Lung microvascular endothelial cell (primary cell): ENCODE data around the gene UHMK1. TPM values are rescaled to one million over a fixed set of nuclear protein-coding genes. Genes with fewer than 3 reads are reported as not detected.

ENCODE experiments used
- DNase-seq, 2 donors: peaks; one replicate each; pipeline versions ENCODE4 v3.0.0 to v3.0.0-alpha.2; 2010; ENCODE audit warnings: low read depth in 2 of 2
- total RNA-seq: library from RNA; depleted of rRNA; stranded (reverse); fragments of >200 nt; gene quantifications from 2 replicates; pipeline ENCODE4 v1.2.1, GENCODE V29; 2014

The UHMK1 gene
- total RNA-seq, 1 donor from 2014 or later: 49.8 TPM

- DNase-seq: peak in 1 of 2 donors; percentile 69
Measured at GRCh38 chr1:162530307-162530987, 32.8 kb downstream of the UHMK1 start.

- no peak for DNase-seq
Measured at GRCh38 chr1:162530988-162531319, 33.3 kb downstream of the UHMK1 start.

GRCh38 chr1:162535501-162535900, 37.9 kb downstream of the UHMK1 start:
- no peak for DNase-seq

- no peak for DNase-seq
Measured at GRCh38 chr1:162536511-162536910, 38.9 kb downstream of the UHMK1 start.

- DNase-seq: peak in 1 of 2 donors; percentile 5
Measured at GRCh38 chr1:162537216-162537615, 39.6 kb downstream of the UHMK1 start.

GRCh38 chr1:162538815-162539431, 41.3 kb downstream of the UHMK1 start:
- DNase-seq: peak; percentile 9 to 89

- peak in 1 of 2 donors; percentile 96 for DNase-seq
Measured at GRCh38 chr1:162541619-162542141, 44.1 kb downstream of the UHMK1 start.

GRCh38 chr1:162543228-162543627, 45.6 kb downstream of the UHMK1 start:
- DNase-seq: no peak

- no peak for DNase-seq
Measured at GRCh38 chr1:162548170-162548569, 50.6 kb downstream of the UHMK1 start.

- no peak for DNase-seq
Measured at GRCh38 chr1:162549001-162549400, 51.4 kb downstream of the UHMK1 start.

GRCh38 chr1:162550925-162551324, 53.3 kb downstream of the UHMK1 start:
- no peak for DNase-seq

GRCh38 chr1:162551969-162552683, 54.5 kb downstream of the UHMK1 start:
- no peak for DNase-seq

- no peak for DNase-seq
Measured at GRCh38 chr1:162552684-162553252, 55.1 kb downstream of the UHMK1 start.

- DNase-seq: no peak
Measured at GRCh38 chr1:162554258-162554657, 56.6 kb downstream of the UHMK1 start.

GRCh38 chr1:162557536-162557935, 59.9 kb downstream of the UHMK1 start:
- DNase-seq: no peak

- no peak for DNase-seq
Measured at GRCh38 chr1:162560303-162561036, 62.9 kb downstream of the UHMK1 start.

- peak; percentile 95 to 98 for DNase-seq
Measured at GRCh38 chr1:162561037-162561615, 63.5 kb downstream of the UHMK1 start.

GRCh38 chr1:162561616-162562469, 64.2 kb downstream of the UHMK1 start, which contains the start of gene UAP1:
Gene UAP1 (plus strand): TSS chr1:162561722. CDS start chr1:162566069, 4,347 bp downstream.
- DNase-seq: peak; percentile 37 to 61

- peak; percentile 20 to 57 for DNase-seq
Measured at GRCh38 chr1:162562470-162562828, 64.8 kb downstream of the UHMK1 start.

- peak; percentile 32 to 36 for DNase-seq
Measured at GRCh38 chr1:162564762-162565218, 67.2 kb downstream of the UHMK1 start.
